HepG2 (cell line): ENCODE results near the gene IKZF3. TPM values are rescaled to one million over a fixed set of nuclear protein-coding genes. Genes with fewer than 3 reads are reported as not detected.
A peak's percentile ranks its signal among the peaks of the same experiment; 100 is the strongest.

ENCODE experiments used
- ATAC-seq: fragments of 200-7000 bp; cut with Tn5 transposase; 3 replicates; pipeline ENCODE4 v1.9.1; 2020; ENCODE audit warnings: mild to moderate bottlenecking, moderate library complexity
- BruUV-seq: library from RNA; stranded (reverse); fragments of 400-500 nt; replicated peaks from 2 replicates; lab custom pipeline; 2021; lab: Mats Ljungman, UMichigan
- CTCF ChIA-PET: fragments of 300-600 bp; formaldehyde crosslinking; extraction: SDS; loops from one replicate; lab custom pipeline; 2021; ENCODE audit warnings: low total read pairs, inconsistent platforms, low intra/inter-chr PET ratio; lab: Yijun Ruan, JAX
- POLR2A ChIA-PET: fragments of 350-600 bp; sonication (Branson Sonifier 250); formaldehyde crosslinking; loops from one replicate; lab custom pipeline; 2020; ENCODE audit warnings: antibody characterized with exemption, inconsistent platforms; lab: Yijun Ruan, JAX
- DNase-seq: peaks from one replicate; pipeline ENCODE4 v3.0.0-alpha.2; 2015; ENCODE audit warnings: low spot score
- FAIRE-seq: peaks from 3 replicates; lab custom pipeline; 2011; peaks lifted over from hg19 to GRCh38; lab: Jason Lieb, UNC
- H2AFZ ChIP-seq: one replicate; pipeline ENCODE4 v1.6.1; 2011; ENCODE audit warnings: low read length, inconsistent platforms
- H3K27ac ChIP-seq: fragments of 300-600 bp; 3 replicates; pipeline ENCODE4 v1.8.0; 2011; ENCODE audit warnings: mixed run types, mild to moderate bottlenecking, mixed read lengths, low read length, inconsistent platforms; ENCODE audit not compliant: insufficient read depth; ENCODE audit errors: extremely low read length
- H3K27me3 ChIP-seq, 2 experiments: fragments of 200-600 bp in 1 of 2; 2 replicates in 1 of 2; 3 replicates in 1 of 2; pipeline versions ENCODE4 v1.6.0 to v1.8.0; 2011; ENCODE audit warnings: low read length in 2 of 2, mild to moderate bottlenecking in 2 of 2, moderate library complexity in 2 of 2, inconsistent platforms in 1 of 2; ENCODE audit not compliant: insufficient read depth in 2 of 2, control insufficient read depth in 1 of 2
- H3K36me3 ChIP-seq, 2 experiments: fragments of 200-600 bp in 1 of 2; replicated peaks in 1 of 2; 2 replicates in 1 of 2; 3 replicates in 1 of 2; pipeline versions ENCODE4 v1.5.1 to v1.8.0; 2011; ENCODE audit warnings: low read length in 2 of 2, inconsistent platforms in 1 of 2; ENCODE audit not compliant: insufficient read depth in 2 of 2, control insufficient read depth in 1 of 2
- H3K4me1 ChIP-seq: 2 replicates; pipeline ENCODE4 v1.5.1; 2012; ENCODE audit warnings: low read length, inconsistent platforms; ENCODE audit not compliant: insufficient read depth
- H3K4me2 ChIP-seq: 2 replicates; pipeline ENCODE4 v1.6.0; 2011; ENCODE audit warnings: low read depth, low read length, inconsistent platforms
- H3K4me3 ChIP-seq, 3 experiments: fragments of 200-600 bp in 1 of 3; sonication (generic), shearing (Covaris generic) in 1 of 3; replicated peaks in 1 of 3; 2 replicates each; pipeline ENCODE4 v1.5.1; 2011 to 2016; ENCODE audit warnings: low read length in 3 of 3, inconsistent platforms in 2 of 3, low read depth in 2 of 3, mild to moderate bottlenecking in 2 of 3, control low read depth in 1 of 3, mixed read lengths in 1 of 3; ENCODE audit not compliant: insufficient read depth in 1 of 3
- H3K79me2 ChIP-seq: one replicate; pipeline ENCODE4 v1.6.1; 2011; ENCODE audit warnings: low read length, inconsistent platforms; ENCODE audit not compliant: insufficient read depth
- H3K9ac ChIP-seq: 2 replicates; pipeline ENCODE4 v1.6.0; 2011; ENCODE audit warnings: mild to moderate bottlenecking, low read depth, low read length, inconsistent platforms; ENCODE audit not compliant: insufficient read depth
- H3K9me3 ChIP-seq: 2 replicates; pipeline ENCODE4 v1.5.1; 2012; ENCODE audit warnings: mild to moderate bottlenecking, low read length
- H4K20me1 ChIP-seq: 2 replicates; pipeline ENCODE4 v1.6.0; 2011; ENCODE audit warnings: inconsistent platforms, mild to moderate bottlenecking, low read length, moderate library complexity; ENCODE audit not compliant: insufficient read depth
- CEBPB ChIP-seq: IDR thresholded peaks from 2 replicates; pipeline ENCODE4 v1.6.1; 2011; ENCODE audit warnings: low read depth, low read length, improper control_type of control experiment, borderline replicate concordance
- GFI1 ChIP-seq: sonication (generic); formaldehyde crosslinking; IDR thresholded peaks from 2 replicates; pipeline ENCODE4 v1.5.0; 2020; ENCODE audit warnings: missing genetic modification reagents, mild to moderate bottlenecking, borderline replicate concordance
- JUND ChIP-seq: sonication (generic); formaldehyde crosslinking; IDR thresholded peaks from 2 replicates; pipeline ENCODE4 v1.8.0; 2022; ENCODE audit warnings: mild to moderate bottlenecking, missing genetic modification reagents
- KDM1A ChIP-seq: IDR thresholded peaks from 2 replicates; pipeline ENCODE4 v1.6.1; 2016; ENCODE audit warnings: missing compliant biosample characterization
- SIN3B ChIP-seq: fragments of 150-350 bp; IDR thresholded peaks from 2 replicates; pipeline ENCODE4 v1.6.1; 2014; ENCODE audit warnings: low read length
- U2AF1 ChIP-seq: fragments of 200-400 bp; formaldehyde crosslinking; optimal IDR thresholded peaks from 2 replicates; pipeline ENCODE3; 2017; ENCODE audit warnings: mild to moderate bottlenecking, low read depth, low read length
- ZFP62 ChIP-seq: sonication (generic); formaldehyde crosslinking; IDR thresholded peaks from 2 replicates; pipeline ENCODE4 v1.4.0; 2020; ENCODE audit warnings: missing genetic modification reagents
- ZNF292 ChIP-seq: sonication (generic); formaldehyde crosslinking; IDR thresholded peaks from 2 replicates; pipeline ENCODE4 v1.8.1; 2022; ENCODE audit warnings: mild to moderate bottlenecking, low read depth, missing genetic modification reagents, borderline replicate concordance
- ZNF749 ChIP-seq: sonication (generic); formaldehyde crosslinking; IDR thresholded peaks from 2 replicates; pipeline ENCODE4 v1.8.0; 2022; ENCODE audit warnings: mild to moderate bottlenecking, missing genetic modification reagents, moderate library complexity, borderline replicate concordance
- ZNF800 ChIP-seq: sonication (generic); formaldehyde crosslinking; IDR thresholded peaks from 2 replicates; pipeline ENCODE4 v1.4.0; 2020; ENCODE audit warnings: missing genetic modification reagents
- ZSCAN31 ChIP-seq: sonication (generic); formaldehyde crosslinking; IDR thresholded peaks from 2 replicates; pipeline ENCODE4 v1.5.0; 2020; ENCODE audit warnings: low read depth, mild to moderate bottlenecking, missing genetic modification reagents
- WGBS: methylation state at CpG from one replicate; pipeline ENCODE4 v1.1.6; 2017; ENCODE audit warnings: low lambda C conversion rate; 5-methylcytosine and 5-hydroxymethylcytosine counted together
- in situ Hi-C: cut with HindIII; loops from 2 replicates; pipeline ENCODE4 v1.10.0; 2017; ENCODE audit warnings: low pct_unique_long_range_greater_than_20kb; ENCODE audit not compliant: extremely low pct_ligation_motif_present
- intact Hi-C: fragments of 100-400 bp; cut with micrococcal nuclease; formaldehyde crosslinking; loops from one replicate; pipeline ENCODE4 v1.10.0; 2022; ENCODE audit not compliant: unreplicated experiment
- polyA plus RNA-seq, 8 experiments: library from polyadenylated mRNA; depleted of rRNA in 3 of 8; stranded (reverse) in 7 of 8; unstranded in 1 of 8; fragments of >200 nt; fragmentation: Illumina TruSeq in 4 of 8; extraction: Trizol in 4 of 8; gene quantifications; 2 replicates each; pipeline versions ENCODE4 v1.2.1 to v1.2.3, GENCODE V29; 2011 to 2016; ENCODE audit warnings: low read depth in 4 of 8, missing spikeins in 1 of 8, mixed read lengths in 1 of 8; ENCODE audit not compliant: insufficient read depth in 1 of 8
- total RNA-seq, 5 experiments: library from RNA; depleted of rRNA; stranded (reverse); fragments of >200 nt; fragmentation: Illumina TruSeq; extraction: Trizol; gene quantifications; 2 replicates each; pipeline ENCODE4 v1.2.3, GENCODE V29; 2016; ENCODE audit warnings: low read depth in 1 of 5

The IKZF3 gene
- total and polyA plus RNA-seq, 2 of the 13 experiments (the other 11 are each of a cell fraction or from before 2014, with no cell fraction given), result not detected

GRCh38 chr17:39787041-39787440 lies 77.1 kb downstream of the IKZF3 start:
- no peak overlapping the region for H2AFZ ChIP-seq
- H3K79me2 ChIP-seq, result no peaks in the 10 kb centered on the region
- in situ Hi-C loops, result no loop called here
- BruUV-seq, result no TSS peak
- no peak for ATAC-seq
- H3K27ac ChIP-seq, result no peak overlapping the region
- H3K9ac ChIP-seq, result no peak overlapping the region
- H3K4me1 ChIP-seq, result no peaks in the 10 kb centered on the region
- no peaks in the 10 kb centered on the region for H3K9me3 ChIP-seq
- H4K20me1 ChIP-seq, result no peaks in the 10 kb centered on the region
- no peak for TF ChIP-seq U2AF1
- TF ChIP-seq KDM1A (CRISPR knock-in tag), result no peak
- no peak for TF ChIP-seq JUND (CRISPR knock-in tag)
- TF ChIP-seq, all 625 proteins: peak for 0
- Histone ChIP-seq H3K27me3 (no peaks in the 10 kb centered on the region; a peak in 2 of 5 replicates), H3K36me3 (no peaks in the 10 kb centered on the region), H3K4me2 (no peak overlapping the region), H3K4me3 (no peak overlapping the region)
- no peak for DNase-seq
- ChIA-PET POLR2A (no interaction called here), CTCF (no interaction called here)
- FAIRE-seq, result no peak
- intact Hi-C loops, result no loop called here

GRCh38 chr17:39782980-39783379 lies 81.1 kb downstream of the IKZF3 start:
- no peak overlapping the region for H3K27ac ChIP-seq
- ChIA-PET POLR2A (no interaction called here), CTCF (no interaction called here)
- WGBS, result 5% methylated on average over 1 of the region's 1 CpG
- intact Hi-C loops, result no loop called here
- H3K4me1 ChIP-seq, result no peaks in the 10 kb centered on the region
- TF ChIP-seq ZSCAN31 (no peak), ZNF800 (CRISPR knock-in tag) (no peak), ZFP62 (no peak), CEBPB (0 out of 2 replicates have a peak, but pooled peaks have one; percentile 13), SIN3B (no peak), GFI1 (no peak), ZNF749 (no peak), ZNF292 (CRISPR knock-in tag) (no peak)
- ATAC-seq (no peak), DNase-seq (no peak), FAIRE-seq (no peak)
- H3K9me3 ChIP-seq, result no peaks in the 10 kb centered on the region
- no peaks in the 10 kb centered on the region for H4K20me1 ChIP-seq
- no peak overlapping the region for H3K9ac ChIP-seq
- H3K79me2 ChIP-seq, result no peaks in the 10 kb centered on the region
- peaks cover 0 to 13% of the 10 kb centered on the region in 2 experiments; a peak in 3 of 5 replicates for H3K27me3 ChIP-seq
- in situ Hi-C loops, result no loop called here
- H3K36me3 ChIP-seq, result no peaks in the 10 kb centered on the region
- H3K4me2 ChIP-seq, result no peak overlapping the region
- no peak overlapping the region for H2AFZ ChIP-seq
- BruUV-seq, result no TSS peak
- no peak overlapping the region for H3K4me3 ChIP-seq
